HG03064 (cell line): Measurements from ENCODE around the gene FNIP1.
"Not testable (repeated sequence)": the region's sequence is repeated elsewhere in the genome, so short reads cannot be mapped to it uniquely, and the experiment has no call there.

ENCODE experiments used
- ATAC-seq: cut with Tn5 transposase; IDR thresholded peaks from one replicate; pipeline ENCODE4 v1.9.1; 2021; ENCODE audit warnings: low read depth; ENCODE audit not compliant: unreplicated experiment

The FNIP1 gene

GRCh38 chr5:131644370-131644769 is 152.4 kb downstream of the FNIP1 start:
- no peak for ATAC-seq

- ATAC-seq = no peak
These were observed 155.3 kb downstream of the FNIP1 start for GRCh38 chr5:131641494-131641893.

- ATAC-seq = no peak
These were observed 156.6 kb downstream of the FNIP1 start for GRCh38 chr5:131640043-131640856.

- ATAC-seq = no peak
These were observed 157.7 kb downstream of the FNIP1 start for GRCh38 chr5:131639148-131639547.

- no peak for ATAC-seq
These were observed 159.1 kb downstream of the FNIP1 start for GRCh38 chr5:131637694-131638093.

GRCh38 chr5:131635684-131636572 is 160.9 kb downstream of the FNIP1 start:
- no peak for ATAC-seq

DNA sequence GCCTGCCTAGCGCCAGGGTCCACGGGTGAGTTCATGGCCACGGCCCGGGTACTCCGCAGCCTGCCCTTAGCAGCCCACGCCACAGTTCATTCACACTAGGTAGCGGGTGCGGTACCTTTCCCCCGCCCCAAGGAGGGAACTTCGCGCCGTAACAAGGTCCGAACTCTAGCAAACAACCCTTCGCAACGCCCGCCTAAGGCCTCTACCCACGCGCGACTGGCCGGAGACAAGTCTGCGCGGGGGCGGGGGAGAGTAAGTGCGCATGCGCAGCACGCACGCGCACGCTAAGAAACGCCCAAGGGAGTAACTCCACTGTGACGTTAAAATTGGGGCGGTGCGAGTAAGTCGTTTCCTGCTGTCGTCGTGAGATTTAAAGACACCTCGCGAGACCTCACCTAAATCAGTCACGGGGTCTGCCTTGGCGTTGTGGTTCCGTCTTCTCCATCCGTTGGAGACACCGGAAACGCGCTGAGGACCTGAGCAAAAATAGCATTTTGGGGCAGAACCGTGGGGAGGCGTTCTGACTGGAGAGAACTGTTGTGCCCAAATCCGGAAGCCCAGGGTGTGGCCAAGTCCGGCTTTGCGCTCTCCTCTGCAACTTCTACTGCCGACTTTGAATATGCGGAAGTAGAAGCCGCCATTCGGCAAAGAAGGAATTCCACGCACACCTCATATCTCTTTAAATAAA is 161.7 kb downstream of the FNIP1 start, which contains the start of gene RAPGEF6:
Gene RAPGEF6 (minus strand): TSS at position 234 of the 688 bp plus-strand sequence. CDS start 199 bp downstream, at position 35.
- peak; percentile 85 for ATAC-seq

DNA sequence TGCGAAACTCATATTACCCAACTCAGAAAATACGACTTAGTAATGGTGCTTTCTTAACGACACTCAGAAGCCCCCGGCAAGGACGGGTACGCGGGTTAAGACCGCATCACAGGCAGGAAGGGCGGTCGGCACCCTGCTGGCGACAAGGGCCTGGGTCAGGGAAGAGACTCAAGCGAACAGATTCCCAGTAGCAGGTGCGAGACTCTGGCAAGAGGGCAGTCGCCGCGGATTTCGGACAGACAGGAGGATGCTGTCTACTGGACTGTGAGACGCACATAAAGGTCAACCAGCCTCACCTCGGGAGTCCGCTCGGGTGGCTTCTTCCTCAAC is 162.2 kb downstream of the FNIP1 start:
- peak; percentile 19 for ATAC-seq

DNA sequence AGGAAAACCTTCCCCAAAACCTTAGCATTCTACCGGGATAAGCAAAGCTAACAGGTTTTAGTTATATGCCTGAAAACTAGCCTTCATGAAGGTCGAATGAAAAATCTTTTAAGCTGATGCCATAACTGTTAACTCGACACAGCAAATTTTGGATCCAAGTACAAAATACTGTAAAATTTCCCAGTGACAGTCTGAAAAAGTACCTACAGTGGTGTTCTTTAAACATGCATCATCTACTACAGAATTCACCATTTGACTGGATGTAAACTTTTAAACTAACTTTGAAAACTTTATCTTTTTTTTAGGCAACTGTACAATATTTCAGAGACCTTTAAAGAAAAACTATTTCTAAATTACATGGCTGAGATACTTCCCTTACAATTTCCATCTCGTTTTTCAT is 162.6 kb downstream of the FNIP1 start:
- no peak for ATAC-seq

GRCh38 chr5:131633830-131634229 is 163.0 kb downstream of the FNIP1 start:
- no peak for ATAC-seq

DNA sequence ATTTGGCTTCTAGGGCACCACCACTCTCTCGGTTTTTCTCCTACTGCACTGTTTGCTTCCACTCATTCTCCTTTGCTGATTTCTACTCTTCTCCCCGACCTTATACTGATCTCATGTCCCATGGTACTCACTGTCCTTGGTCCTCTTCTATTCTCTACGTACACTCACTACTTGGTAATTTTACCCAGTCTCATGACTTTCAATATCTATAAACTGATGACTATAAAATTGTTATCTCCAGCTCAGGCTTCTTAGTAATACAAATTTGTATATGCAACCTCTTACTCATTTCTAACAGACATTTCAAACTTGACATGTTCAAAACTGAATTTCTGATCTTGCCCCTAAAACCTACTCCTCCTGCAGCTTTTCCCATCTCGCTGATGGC is 165.9 kb downstream of the FNIP1 start:
- ATAC-seq = no peak

DNA sequence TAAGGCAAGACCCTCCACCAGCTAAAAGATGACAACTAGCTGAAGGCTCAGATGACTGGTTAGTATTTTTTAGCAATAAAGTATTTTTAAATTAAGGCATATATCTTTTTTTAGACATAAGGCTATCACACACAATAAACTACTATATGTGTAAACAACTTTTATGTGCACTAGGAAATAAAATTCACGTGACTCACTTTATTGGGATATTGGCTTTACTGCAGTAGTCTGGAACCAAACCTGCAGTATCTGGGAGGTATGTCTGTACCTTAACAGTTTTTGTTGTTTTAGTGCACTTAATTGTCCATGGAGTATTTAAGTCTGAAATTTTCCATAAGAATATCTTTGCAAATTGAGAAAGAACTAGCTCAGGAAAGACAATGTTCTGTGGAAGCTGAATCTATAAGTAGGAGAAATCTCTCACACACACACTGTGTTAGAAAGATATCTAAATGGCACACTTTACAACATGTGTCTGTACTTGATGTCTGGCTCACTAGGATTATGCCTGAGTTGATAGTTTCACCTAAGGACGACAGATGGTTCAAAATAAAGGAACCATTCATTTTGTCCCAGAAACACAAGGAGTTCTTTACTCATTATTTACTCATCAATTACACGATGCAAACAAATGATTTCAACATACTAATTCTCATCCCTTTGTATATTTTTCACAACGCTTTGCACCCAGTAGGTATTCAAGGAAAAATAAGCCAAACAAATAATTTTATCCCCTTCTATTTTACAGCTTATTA is 166.4 kb downstream of the FNIP1 start:
- no peak for ATAC-seq

GRCh38 chr5:131628990-131629389 is 167.8 kb downstream of the FNIP1 start:
- ATAC-seq = no peak

DNA sequence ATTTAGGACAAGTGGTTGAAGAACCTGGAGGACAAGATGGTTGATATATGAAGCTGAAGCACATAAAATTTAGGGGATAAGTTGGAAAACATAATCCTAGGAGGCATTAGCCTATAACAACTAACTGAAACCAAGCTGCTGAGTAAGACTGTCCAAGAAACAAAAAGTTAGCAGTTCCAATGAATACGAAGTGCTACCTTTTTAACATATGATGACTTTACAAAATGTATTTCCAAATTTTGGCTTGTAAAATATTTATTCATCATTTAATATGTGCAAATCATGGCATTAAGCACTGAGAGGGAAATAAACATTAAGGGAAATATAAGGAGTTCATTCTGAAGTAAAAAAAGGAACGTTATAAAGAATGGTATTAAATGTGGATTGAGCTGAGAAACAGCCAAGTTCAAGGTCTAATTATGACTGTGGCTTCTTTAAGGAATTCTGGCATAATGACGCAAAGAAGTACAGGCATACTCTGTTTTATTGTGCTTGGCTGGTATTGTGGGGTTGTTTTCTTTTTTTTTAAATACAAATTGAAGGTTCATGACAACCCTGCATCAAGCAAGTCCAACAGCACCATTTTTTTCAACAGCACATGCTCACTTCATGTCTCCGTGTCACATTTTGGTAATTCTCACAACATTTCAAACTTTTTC is 169.5 kb downstream of the FNIP1 start:
- no peak for ATAC-seq

DNA sequence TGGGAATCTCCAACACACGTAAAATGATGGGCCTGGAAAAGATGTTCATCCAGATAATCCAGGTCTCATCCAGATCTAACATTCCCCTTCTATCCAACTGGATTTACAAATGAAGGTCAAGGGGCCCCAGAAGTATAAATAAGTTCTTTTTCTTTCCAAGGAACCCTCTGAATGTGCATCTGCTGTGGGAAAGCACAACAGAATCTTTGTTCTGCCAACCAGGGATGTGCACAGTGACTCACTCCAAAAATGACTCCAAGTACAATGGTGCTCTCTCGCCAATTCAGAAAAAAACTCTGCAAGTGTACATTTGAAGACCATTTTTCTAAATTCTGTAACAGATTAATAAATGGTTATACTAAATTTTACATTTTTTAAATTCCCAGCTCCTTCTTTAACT is 174.2 kb downstream of the FNIP1 start:
- no peak for ATAC-seq

DNA sequence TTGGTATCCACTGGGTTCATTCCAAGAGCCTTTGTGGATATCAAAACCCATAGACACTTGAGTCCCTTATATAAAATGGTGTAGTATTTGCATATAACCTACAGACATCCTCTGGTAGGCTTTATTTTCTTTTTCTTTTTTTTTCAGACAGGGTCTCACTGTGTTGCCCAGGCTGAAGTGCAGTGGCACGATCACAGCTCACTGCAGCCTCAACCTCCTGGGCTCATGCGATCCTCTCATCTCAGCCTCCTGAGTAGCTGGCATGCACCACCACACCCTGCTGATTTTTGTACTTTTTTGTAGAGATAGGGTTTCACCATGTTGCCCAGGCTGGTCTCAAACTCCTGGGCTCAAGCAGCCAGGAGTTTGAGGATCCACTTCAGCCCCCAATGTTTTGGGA is 175.7 kb downstream of the FNIP1 start:
- ATAC-seq = not testable (repeated sequence)

GRCh38 chr5:131619102-131619501 is 177.7 kb downstream of the FNIP1 start:
- no peak for ATAC-seq

DNA sequence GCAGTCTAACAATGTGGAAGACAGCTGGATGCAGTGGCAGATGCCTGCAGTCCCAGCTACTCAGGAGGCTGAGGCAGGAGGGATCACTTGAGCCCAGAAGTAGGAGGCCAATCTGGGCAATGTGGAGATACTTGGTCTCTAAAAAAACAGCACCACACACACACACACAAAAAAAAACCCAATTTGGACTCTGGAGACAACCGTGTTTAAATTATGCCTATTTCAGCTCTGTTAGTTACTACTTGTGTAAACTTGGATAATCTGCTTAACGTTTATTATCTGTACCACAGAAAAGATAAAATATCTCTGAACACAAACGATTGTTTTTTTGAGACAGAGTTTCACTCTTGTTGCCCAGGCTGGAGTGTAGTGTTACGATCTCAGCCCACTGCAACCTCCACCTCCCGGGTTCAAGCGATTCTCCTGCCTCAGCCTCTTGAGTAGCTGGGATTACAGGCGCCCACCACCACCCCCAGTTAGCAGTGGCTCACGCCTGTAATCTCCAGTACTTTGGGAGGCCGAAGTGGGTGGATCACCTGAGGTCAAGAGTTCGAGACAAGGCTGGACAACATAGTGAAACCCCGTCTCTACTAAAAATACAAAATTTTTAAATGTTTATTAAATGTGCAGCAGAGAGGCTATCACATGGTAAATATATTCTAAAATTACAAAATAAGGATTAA is 179.5 kb downstream of the FNIP1 start:
- ATAC-seq = no peak

DNA sequence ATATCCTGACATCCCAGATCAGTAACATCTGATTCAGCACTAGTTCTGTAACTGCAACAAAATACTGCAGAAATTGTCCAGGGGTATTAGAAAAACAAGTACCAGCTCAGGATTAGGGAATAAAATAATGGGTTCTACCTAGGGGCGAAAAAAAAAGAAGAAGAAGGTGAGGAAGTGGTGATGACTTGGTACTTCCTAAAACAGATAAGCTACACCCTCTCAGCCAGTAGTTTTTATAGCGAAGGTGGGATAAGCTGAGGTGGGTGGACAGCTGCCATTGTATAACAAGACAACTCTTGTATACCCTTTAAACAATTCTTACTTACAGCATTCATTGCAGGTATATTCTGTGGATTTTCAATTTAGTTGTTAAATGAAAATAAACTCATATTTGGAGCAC is 180.9 kb downstream of the FNIP1 start:
- no peak for ATAC-seq
